HEK293 (cell line): ENCODE data around the gene TEAD3.

Source experiments
- CTCF ChIA-PET: fragments of 350-600 bp; formaldehyde crosslinking; extraction: SDS; loops from one replicate; lab custom pipeline; 2021; ENCODE audit warnings: antibody characterized with exemption; lab: Yijun Ruan, JAX
- POLR2A ChIA-PET: fragments of 300-600 bp; formaldehyde crosslinking; extraction: SDS; loops from one replicate; lab custom pipeline; 2020; ENCODE audit warnings: antibody characterized with exemption, inconsistent platforms; lab: Yijun Ruan, JAX
- H3K27ac ChIP-seq: fragments of 200-500 bp; sonication (Bioruptor generic); 2 replicates; pipeline ENCODE4 v1.5.1; 2014; ENCODE audit warnings: low read depth, low read length, control low read depth, inconsistent platforms; ENCODE audit errors: extremely low read depth
- H3K36me3 ChIP-seq, 2 experiments: fragments of 200-500 bp in 1 of 2; sonication (Bioruptor generic) in 1 of 2; 1 replicate in 1 of 2; 2 replicates in 1 of 2; pipeline ENCODE4 v1.5.1; 2014 to 2017; ENCODE audit warnings: inconsistent platforms in 2 of 2, low read length in 2 of 2; ENCODE audit not compliant: control insufficient read depth in 2 of 2, insufficient read depth in 1 of 2
- H3K4me1 ChIP-seq: fragments of 200-500 bp; sonication (Bioruptor generic); 2 replicates; pipeline ENCODE4 v1.5.1; 2014; ENCODE audit warnings: mild to moderate bottlenecking, low read length, inconsistent platforms; ENCODE audit not compliant: control insufficient read depth, insufficient read depth
- H3K4me3 ChIP-seq: 2 replicates; pipeline ENCODE4 v1.5.1; 2011; ENCODE audit warnings: low read depth, mild to moderate bottlenecking, control low read depth, low read length, moderate library complexity
- H3K9me3 ChIP-seq: fragments of 200-500 bp; sonication (Bioruptor generic); 2 replicates; pipeline ENCODE4 v1.5.1; 2014; ENCODE audit warnings: low read depth, low read length, inconsistent platforms; ENCODE audit not compliant: control insufficient read depth, insufficient read depth
- MYNN ChIP-seq: fragments of 450-650 bp; formaldehyde crosslinking; IDR thresholded peaks from 2 replicates; pipeline ENCODE4 v1.5.1; 2016; ENCODE audit warnings: missing biosample characterization, missing genetic modification characterization, borderline replicate concordance
- PRDM10 ChIP-seq: fragments of 450-650 bp; formaldehyde crosslinking; IDR thresholded peaks from 2 replicates; pipeline ENCODE4 v1.5.1; 2016; ENCODE audit warnings: missing biosample characterization, missing genetic modification characterization
- WT1 ChIP-seq: fragments of 450-650 bp; formaldehyde crosslinking; IDR thresholded peaks from 2 replicates; pipeline ENCODE4 v1.5.1; 2016; ENCODE audit warnings: missing biosample characterization, missing genetic modification characterization
- ZBTB17 ChIP-seq: fragments of 450-650 bp; formaldehyde crosslinking; IDR thresholded peaks from 2 replicates; pipeline ENCODE4 v1.5.1; 2016; ENCODE audit warnings: missing biosample characterization, missing genetic modification characterization
- ZBTB44 ChIP-seq: fragments of 450-650 bp; IDR thresholded peaks from 2 replicates; pipeline ENCODE4 v1.5.1; 2018; ENCODE audit warnings: missing biosample characterization, mild to moderate bottlenecking, missing genetic modification characterization
- ZNF121 ChIP-seq: fragments of 450-650 bp; formaldehyde crosslinking; IDR thresholded peaks from 2 replicates; pipeline ENCODE4 v1.5.1; 2016; ENCODE audit warnings: missing biosample characterization, missing genetic modification characterization
- ZNF155 ChIP-seq: fragments of 450-650 bp; formaldehyde crosslinking; IDR thresholded peaks from 2 replicates; pipeline ENCODE4 v1.5.1; 2016; ENCODE audit warnings: missing biosample characterization, missing genetic modification characterization
- ZNF274 ChIP-seq, 2 experiments: fragments of 200-500 bp in 1 of 2; fragments of 450-650 bp in 1 of 2; sonication (Bioruptor generic) in 1 of 2; formaldehyde crosslinking in 1 of 2; IDR thresholded peaks; 2 replicates each; pipeline versions ENCODE4 v1.5.1 to v1.6.1; 2014 to 2016; ENCODE audit warnings: borderline replicate concordance in 1 of 2, inconsistent platforms in 1 of 2, low read length in 1 of 2, missing biosample characterization in 1 of 2, missing genetic modification characterization in 1 of 2
- ZNF366 ChIP-seq: fragments of 450-650 bp; formaldehyde crosslinking; conservative IDR thresholded peaks from 2 replicates; pipeline ENCODE4 v1.5.1; 2016; ENCODE audit warnings: missing biosample characterization, missing genetic modification characterization
- ZNF529 ChIP-seq: fragments of 450-650 bp; formaldehyde crosslinking; IDR thresholded peaks from 2 replicates; pipeline ENCODE4 v1.5.1; 2017; ENCODE audit warnings: missing genetic modification characterization, missing biosample characterization; ENCODE audit not compliant: insufficient replicate concordance
- ZNF560 ChIP-seq: fragments of 450-650 bp; formaldehyde crosslinking; IDR thresholded peaks from 2 replicates; pipeline ENCODE4 v1.5.1; 2017; ENCODE audit warnings: missing biosample characterization, missing genetic modification characterization, borderline replicate concordance
- ZNF626 ChIP-seq: fragments of 450-650 bp; sonication (Bioruptor Pico); formaldehyde crosslinking; IDR thresholded peaks from 2 replicates; pipeline ENCODE4 v1.5.1; 2018; ENCODE audit warnings: missing biosample characterization, missing genetic modification characterization, inconsistent platforms
- ZNF645 ChIP-seq: fragments of 450-650 bp; formaldehyde crosslinking; IDR thresholded peaks from 2 replicates; pipeline ENCODE4; 2016; ENCODE audit warnings: missing biosample characterization, missing genetic modification characterization
- ZNF654 ChIP-seq: fragments of 450-650 bp; formaldehyde crosslinking; IDR thresholded peaks from 2 replicates; pipeline ENCODE4 v1.5.1; 2016; ENCODE audit warnings: low read depth, missing biosample characterization, missing genetic modification characterization
- ZNF658 ChIP-seq: fragments of 450-650 bp; formaldehyde crosslinking; IDR thresholded peaks from 2 replicates; pipeline ENCODE4; 2016; ENCODE audit warnings: missing biosample characterization, missing genetic modification characterization
- ZNF768 ChIP-seq: fragments of 450-650 bp; formaldehyde crosslinking; IDR thresholded peaks from 2 replicates; pipeline ENCODE4 v1.5.1; 2018; ENCODE audit warnings: missing biosample characterization, mild to moderate bottlenecking, missing genetic modification characterization
- ZSCAN4 ChIP-seq: fragments of 450-650 bp; formaldehyde crosslinking; IDR thresholded peaks from 2 replicates; pipeline ENCODE4 v1.5.1; 2017; ENCODE audit warnings: missing biosample characterization, missing genetic modification characterization
- TF ChIP-seq, protein P1 (sequence below): fragments of 450-650 bp; formaldehyde crosslinking; conservative IDR thresholded peaks from 2 replicates; pipeline ENCODE4 v1.5.1; 2016; ENCODE audit warnings: low read depth, missing biosample characterization, missing genetic modification characterization

TEAD3 gene

DNA sequence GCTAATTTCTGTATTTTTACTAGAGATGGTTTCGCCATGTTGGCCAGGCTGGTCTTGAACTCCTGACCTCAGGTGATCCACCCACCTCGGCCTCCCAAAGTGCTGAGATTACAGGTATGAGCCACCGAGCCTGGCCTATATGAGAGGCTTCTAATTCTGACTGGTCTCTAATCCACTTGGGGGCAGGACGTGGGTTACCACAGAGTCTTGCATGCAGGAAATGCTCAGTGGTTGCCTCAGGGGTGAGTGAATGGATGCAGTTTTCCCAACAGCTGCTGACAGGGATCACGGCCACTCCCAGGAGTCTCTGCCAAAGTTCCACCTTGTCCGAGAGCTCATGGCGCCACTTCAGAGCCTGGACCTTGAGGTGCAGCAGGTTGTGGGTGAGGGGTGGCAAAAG is 51.2 kb downstream of the TEAD3 start (continued):
- TF ChIP-seq, protein P1, sequence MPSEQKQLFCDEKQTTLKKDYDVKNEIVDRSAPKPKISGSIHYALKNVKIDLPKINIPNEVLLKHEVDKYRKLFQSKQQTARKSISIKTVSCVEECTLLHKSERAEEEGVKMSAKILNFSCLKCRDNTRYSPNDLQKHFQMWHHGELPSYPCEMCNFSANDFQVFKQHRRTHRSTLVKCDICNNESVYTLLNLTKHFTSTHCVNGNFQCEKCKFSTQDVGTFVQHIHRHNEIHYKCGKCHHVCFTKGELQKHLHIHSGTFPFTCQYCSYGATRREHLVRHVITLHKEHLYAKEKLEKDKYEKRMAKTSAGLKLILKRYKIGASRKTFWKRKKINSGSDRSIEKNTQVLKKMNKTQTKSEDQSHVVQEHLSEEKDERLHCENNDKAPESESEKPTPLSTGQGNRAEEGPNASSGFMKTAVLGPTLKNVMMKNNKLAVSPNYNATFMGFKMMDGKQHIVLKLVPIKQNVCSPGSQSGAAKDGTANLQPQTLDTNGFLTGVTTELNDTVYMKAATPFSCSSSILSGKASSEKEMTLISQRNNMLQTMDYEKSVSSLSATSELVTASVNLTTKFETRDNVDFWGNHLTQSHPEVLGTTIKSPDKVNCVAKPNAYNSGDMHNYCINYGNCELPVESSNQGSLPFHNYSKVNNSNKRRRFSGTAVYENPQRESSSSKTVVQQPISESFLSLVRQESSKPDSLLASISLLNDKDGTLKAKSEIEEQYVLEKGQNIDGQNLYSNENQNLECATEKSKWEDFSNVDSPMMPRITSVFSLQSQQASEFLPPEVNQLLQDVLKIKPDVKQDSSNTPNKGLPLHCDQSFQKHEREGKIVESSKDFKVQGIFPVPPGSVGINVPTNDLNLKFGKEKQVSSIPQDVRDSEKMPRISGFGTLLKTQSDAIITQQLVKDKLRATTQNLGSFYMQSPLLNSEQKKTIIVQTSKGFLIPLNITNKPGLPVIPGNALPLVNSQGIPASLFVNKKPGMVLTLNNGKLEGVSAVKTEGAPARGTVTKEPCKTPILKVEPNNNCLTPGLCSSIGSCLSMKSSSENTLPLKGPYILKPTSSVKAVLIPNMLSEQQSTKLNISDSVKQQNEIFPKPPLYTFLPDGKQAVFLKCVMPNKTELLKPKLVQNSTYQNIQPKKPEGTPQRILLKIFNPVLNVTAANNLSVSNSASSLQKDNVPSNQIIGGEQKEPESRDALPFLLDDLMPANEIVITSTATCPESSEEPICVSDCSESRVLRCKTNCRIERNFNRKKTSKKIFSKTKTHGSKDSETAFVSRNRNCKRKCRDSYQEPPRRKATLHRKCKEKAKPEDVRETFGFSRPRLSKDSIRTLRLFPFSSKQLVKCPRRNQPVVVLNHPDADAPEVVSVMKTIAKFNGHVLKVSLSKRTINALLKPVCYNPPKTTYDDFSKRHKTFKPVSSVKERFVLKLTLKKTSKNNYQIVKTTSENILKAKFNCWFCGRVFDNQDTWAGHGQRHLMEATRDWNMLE (tag by site-specific recombination) = no peak
- TF ChIP-seq ZBTB17 = no peak
- TF ChIP-seq ZNF274 (IDR thresholded peaks at IDR 0.05; ENCODE audit: low read length) = no peak
- no peak for TF ChIP-seq ZNF274 (tag by site-specific recombination; IDR thresholded peaks at IDR 0.05; ENCODE audit: borderline replicate concordance)
- TF ChIP-seq MYNN (tag by site-specific recombination) = no peak
- no peak for TF ChIP-seq WT1 (tag by site-specific recombination)
- TF ChIP-seq ZBTB44 (tag by site-specific recombination) = no peak
- TF ChIP-seq ZNF121 (tag by site-specific recombination) = no peak
- no peak for TF ChIP-seq ZNF626 (tag by site-specific recombination)
- no peak for TF ChIP-seq PRDM10 (tag by site-specific recombination)
- TF ChIP-seq ZNF366 (tag by site-specific recombination) = no peak

GRCh38 chr6:35443341-35444030 is 53.4 kb downstream of the TEAD3 start:
- Histone ChIP-seq H3K4me3 (no peak overlapping the region), H3K9me3 (no peaks in the 10 kb centered on the region), H3K36me3 (no peaks in the 10 kb centered on the region), H3K4me1 (no peaks in the 10 kb centered on the region), H3K27ac (no peak overlapping the region)
- POLR2A ChIA-PET = no interaction called here
- CTCF ChIA-PET = interaction anchor here (0.6 to 1.5 kb wide), 7 partner anchors 10 to 1367 kb away, joined by 3 to 4 read pairs (median 4); no protein-coding TSS in a partner anchor
- TF ChIP-seq ZNF654 (tag by site-specific recombination) (no peak), ZNF529 (no peak), ZNF768 (tag by site-specific recombination) (peak; percentile 86), PRDM10 (tag by site-specific recombination) (no peak), ZNF155 (tag by site-specific recombination) (no peak), ZNF658 (tag by site-specific recombination) (no peak), ZSCAN4 (tag by site-specific recombination) (no peak), ZNF645 (no peak), ZNF560 (tag by site-specific recombination) (no peak)
